Left ventricle myocardium inferior (tissue), 1 donor: ENCODE results near the gene PTPRC. TPM values are rescaled to one million over a fixed set of nuclear protein-coding genes. Genes with fewer than 3 reads are reported as not detected.
A peak's percentile ranks its signal among the peaks of the same experiment; 100 is the strongest.

Experiments
- DNase-seq: peaks from one replicate; pipeline ENCODE4 v3.0.0-alpha.2; 2020
- H3K27ac ChIP-seq: fragments of 200-600 bp; replicated peaks from 2 replicates; pipeline ENCODE4 v1.8.0; 2021
- H3K27me3 ChIP-seq: fragments of 200-600 bp; 2 replicates; pipeline ENCODE4 v1.8.0; 2021; ENCODE audit warnings: low read depth
- H3K36me3 ChIP-seq: fragments of 200-600 bp; 2 replicates; pipeline ENCODE4 v1.8.0; 2021
- H3K4me1 ChIP-seq: fragments of 200-600 bp; 2 replicates; pipeline ENCODE4 v1.8.0; 2021
- H3K4me3 ChIP-seq: fragments of 200-600 bp; 2 replicates; pipeline ENCODE4 v1.8.0; 2021; ENCODE audit warnings: mild to moderate bottlenecking, moderate library complexity
- H3K9me3 ChIP-seq: fragments of 200-600 bp; replicated peaks from 2 replicates; pipeline ENCODE4 v1.8.0; 2021
- intact Hi-C: fragments of 100-400 bp; cut with micrococcal nuclease; formaldehyde crosslinking; loops from one replicate; pipeline ENCODE4 v1.11.0; 2022
- total RNA-seq: library from RNA; stranded (reverse); fragmentation: NEBNext Ultra II Directional; extraction: Animal tissue kit (Norgen Biotek cat#: 25700); gene quantifications from one replicate; pipeline ENCODE4 v1.2.1, GENCODE V29; 2021
- TF ChIP-seq, protein P1 (sequence below): fragments of 200-600 bp; IDR thresholded peaks from 2 replicates; pipeline ENCODE4 v1.8.0; 2021; ENCODE audit warnings: antibody characterized with exemption, mild to moderate bottlenecking, borderline replicate concordance
- donor health status: DM: no; HTN: yes; CAD: no; lungs with severe emphysema.

PTPRC gene
- total RNA-seq, 1 donor from 2014 or later: 7.5 TPM

DNA sequence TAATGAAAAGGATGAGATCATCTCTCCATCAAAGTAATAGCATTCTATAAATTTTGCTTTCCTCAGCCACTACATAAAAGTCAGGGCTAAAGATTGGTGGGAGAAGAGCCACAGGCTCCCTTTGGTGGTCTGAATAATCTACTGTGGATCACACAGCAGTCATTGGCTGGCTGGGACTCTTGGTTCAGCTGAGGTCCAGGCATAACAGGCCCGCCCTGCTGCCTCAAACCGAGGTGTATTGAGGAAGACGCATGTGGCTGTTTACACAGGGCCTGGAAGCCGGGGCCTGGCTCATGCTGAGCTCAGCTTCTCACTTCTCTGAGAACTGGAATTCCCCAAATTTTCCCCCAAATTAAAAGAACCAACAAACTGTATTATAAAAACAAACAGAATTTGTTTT is 139.2 kb downstream of the PTPRC start:
- intact Hi-C loops: no loop called here
- Histone ChIP-seq H3K36me3 (no peaks in the 10 kb centered on the region), H3K4me1 (peaks cover 11% of the 10 kb centered on the region), H3K4me3 (no peak overlapping the region), H3K9me3 (no peaks in the 10 kb centered on the region), H3K27me3 (no peaks in the 10 kb centered on the region), H3K27ac (peak overlapping the region; percentile 80)
- TF ChIP-seq, protein P1, sequence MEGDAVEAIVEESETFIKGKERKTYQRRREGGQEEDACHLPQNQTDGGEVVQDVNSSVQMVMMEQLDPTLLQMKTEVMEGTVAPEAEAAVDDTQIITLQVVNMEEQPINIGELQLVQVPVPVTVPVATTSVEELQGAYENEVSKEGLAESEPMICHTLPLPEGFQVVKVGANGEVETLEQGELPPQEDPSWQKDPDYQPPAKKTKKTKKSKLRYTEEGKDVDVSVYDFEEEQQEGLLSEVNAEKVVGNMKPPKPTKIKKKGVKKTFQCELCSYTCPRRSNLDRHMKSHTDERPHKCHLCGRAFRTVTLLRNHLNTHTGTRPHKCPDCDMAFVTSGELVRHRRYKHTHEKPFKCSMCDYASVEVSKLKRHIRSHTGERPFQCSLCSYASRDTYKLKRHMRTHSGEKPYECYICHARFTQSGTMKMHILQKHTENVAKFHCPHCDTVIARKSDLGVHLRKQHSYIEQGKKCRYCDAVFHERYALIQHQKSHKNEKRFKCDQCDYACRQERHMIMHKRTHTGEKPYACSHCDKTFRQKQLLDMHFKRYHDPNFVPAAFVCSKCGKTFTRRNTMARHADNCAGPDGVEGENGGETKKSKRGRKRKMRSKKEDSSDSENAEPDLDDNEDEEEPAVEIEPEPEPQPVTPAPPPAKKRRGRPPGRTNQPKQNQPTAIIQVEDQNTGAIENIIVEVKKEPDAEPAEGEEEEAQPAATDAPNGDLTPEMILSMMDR: no peak
- DNase-seq: no peak

DNA sequence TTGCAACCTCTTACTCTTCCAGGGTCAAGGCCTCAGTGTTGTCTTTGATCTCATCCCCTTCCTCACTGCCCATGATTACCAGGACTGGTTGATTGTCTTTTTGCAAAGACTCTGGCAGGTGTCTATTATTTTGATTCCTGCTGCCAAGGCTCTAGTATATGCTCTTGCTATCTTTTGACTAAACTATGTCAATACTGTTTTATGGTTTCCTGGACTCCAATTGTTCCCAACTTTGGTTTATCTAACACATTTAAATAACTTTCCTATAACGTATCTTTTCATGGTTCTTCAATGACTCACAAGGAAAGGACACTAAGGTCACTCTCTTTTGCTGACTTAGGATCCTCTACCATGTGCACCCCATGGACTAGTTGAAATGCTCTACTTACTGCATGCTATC is 141.5 kb downstream of the PTPRC start:
- H3K4me3 ChIP-seq: no peak overlapping the region
- DNase-seq: no peak
- intact Hi-C loops: no loop called here
- H3K27ac ChIP-seq: no peak overlapping the region
- TF ChIP-seq, protein P1: no peak
- H3K36me3 ChIP-seq: no peaks in the 10 kb centered on the region
- H3K27me3 ChIP-seq: no peaks in the 10 kb centered on the region
- H3K9me3 ChIP-seq: no peaks in the 10 kb centered on the region
- H3K4me1 ChIP-seq: peaks cover 11% of the 10 kb centered on the region

DNA sequence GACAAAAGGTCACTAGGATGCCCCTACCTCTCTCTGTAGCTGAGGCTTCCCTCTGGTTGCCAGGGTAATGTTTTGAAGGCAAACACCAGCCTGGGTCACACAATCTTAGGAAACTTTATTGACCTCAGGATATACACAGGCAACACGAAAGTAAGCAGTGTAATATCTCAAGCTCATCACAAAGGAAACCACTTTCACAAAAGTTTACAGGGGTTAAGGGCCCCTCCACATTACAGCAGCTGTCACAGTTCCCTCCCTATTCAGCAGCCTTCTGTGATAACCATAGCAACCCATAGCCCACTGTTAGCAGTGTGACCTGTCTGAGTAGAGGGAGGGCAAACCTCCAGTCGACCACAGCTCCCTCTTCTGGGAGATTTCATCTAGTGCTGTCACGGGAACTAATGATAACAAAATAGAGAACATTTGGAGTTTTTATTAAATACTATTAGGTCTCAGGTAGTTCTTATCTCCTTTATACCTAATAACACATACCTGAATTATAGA is 149.8 kb downstream of the PTPRC start:
- Histone ChIP-seq H3K27me3 (no peaks in the 10 kb centered on the region), H3K4me3 (no peak overlapping the region), H3K9me3 (no peaks in the 10 kb centered on the region), H3K4me1 (no peaks in the 10 kb centered on the region), H3K27ac (no peak overlapping the region), H3K36me3 (no peaks in the 10 kb centered on the region)
- intact Hi-C loops: no loop called here
- TF ChIP-seq, protein P1: peak; percentile 30
- no peak for DNase-seq

DNA sequence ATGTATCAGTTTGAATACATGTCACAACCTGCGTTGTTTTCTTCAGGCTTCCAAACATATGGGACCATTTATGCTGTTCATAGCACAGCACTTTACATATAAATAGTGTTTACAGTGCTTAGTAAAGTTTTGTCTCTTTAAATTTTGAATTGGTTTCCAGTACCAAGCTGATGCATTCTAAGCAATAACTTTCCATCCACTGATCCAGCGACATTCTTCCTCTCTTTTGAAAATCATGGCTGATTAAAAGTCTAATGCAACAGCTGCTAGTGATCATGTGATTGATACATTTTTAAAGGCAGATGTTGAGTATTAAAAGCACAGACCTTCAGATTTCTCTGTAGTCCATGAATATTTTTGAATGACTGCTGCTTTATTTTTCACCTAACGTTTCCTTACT is 154.9 kb downstream of the PTPRC start:
- no peak for DNase-seq
- H3K36me3 ChIP-seq: no peaks in the 10 kb centered on the region
- peaks cover 12% of the 10 kb centered on the region for H3K9me3 ChIP-seq
- H3K27ac ChIP-seq: no peak overlapping the region
- H3K27me3 ChIP-seq: no peaks in the 10 kb centered on the region
- intact Hi-C loops: no loop called here
- H3K4me3 ChIP-seq: no peak overlapping the region
- TF ChIP-seq, protein P1: no peak
- H3K4me1 ChIP-seq: no peaks in the 10 kb centered on the region

DNA sequence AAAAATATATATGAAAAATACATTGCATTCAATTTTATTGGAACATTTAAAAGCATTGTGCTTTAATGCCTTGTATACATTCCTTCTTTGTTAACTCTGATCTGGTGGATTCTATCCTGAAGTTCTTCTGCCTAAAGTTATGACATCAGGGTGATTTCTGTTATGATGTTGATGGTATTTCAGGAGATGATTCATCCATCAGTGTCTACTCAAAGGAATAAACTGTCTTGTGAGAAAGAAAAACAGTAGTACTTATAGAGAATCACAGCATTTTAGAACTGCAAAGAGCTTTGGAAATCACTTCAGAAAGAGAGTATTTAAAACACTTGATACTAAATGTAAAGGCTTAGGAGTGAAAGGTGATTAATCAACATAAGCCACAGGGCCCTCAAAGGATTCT is 155.7 kb downstream of the PTPRC start:
- H3K27me3 ChIP-seq: no peaks in the 10 kb centered on the region
- no peak for DNase-seq
- no peak overlapping the region for H3K4me3 ChIP-seq
- peaks cover 12% of the 10 kb centered on the region for H3K9me3 ChIP-seq
- intact Hi-C loops: no loop called here
- TF ChIP-seq, protein P1: no peak
- H3K27ac ChIP-seq: no peak overlapping the region
- no peaks in the 10 kb centered on the region for H3K4me1 ChIP-seq
- no peaks in the 10 kb centered on the region for H3K36me3 ChIP-seq

DNA sequence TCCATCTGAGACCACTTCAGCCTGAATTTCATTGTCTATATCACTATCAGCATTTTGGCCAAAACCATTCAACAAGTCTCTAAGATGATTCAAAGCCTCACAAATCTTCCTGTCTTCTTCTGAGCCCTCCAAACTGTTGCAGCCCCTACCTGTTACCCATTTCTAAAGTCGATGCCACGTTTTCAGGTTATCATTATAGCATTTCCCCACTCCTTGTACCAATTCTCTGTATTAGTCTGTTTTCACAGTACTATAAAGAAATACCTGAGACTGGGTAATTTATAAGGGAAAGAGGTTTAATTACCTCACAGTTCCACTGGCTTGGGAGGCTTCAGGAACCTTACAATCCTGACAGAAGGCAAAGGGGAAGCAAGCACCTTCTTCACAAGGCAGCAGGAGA is 158.8 kb downstream of the PTPRC start:
- Histone ChIP-seq H3K4me3 (no peak overlapping the region), H3K36me3 (no peaks in the 10 kb centered on the region), H3K27ac (no peak overlapping the region), H3K9me3 (peaks cover 12% of the 10 kb centered on the region), H3K27me3 (no peaks in the 10 kb centered on the region), H3K4me1 (no peaks in the 10 kb centered on the region)
- DNase-seq: no peak
- intact Hi-C loops: no loop called here
- TF ChIP-seq, protein P1: no peak
